ENCODE data around the gene GREM2. TPM values are rescaled to one million over a fixed set of nuclear protein-coding genes. Genes with fewer than 3 reads are reported as not detected.

GREM2 gene
- total RNA-seq, 1 donor from 2014 or later = 0.48 TPM

DNA sequence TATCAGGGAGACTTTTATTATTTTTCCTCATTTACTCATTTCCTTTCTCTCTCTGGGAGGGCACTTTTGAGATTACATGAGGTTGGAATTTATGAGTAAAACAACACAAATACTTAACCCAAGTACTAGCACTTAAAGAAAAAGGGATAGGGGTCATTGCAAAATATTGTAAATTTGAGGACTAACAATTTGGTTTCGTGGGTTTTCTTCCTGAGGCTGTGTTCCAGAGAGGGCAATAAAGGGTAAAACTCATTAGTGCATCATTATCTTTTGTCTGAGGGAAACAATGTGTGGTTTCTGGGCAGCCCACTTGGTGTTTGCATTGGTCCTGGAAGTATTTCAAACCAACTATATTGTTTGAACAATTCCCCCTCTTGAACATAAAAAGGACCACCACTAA lies 96.5 kb downstream of the GREM2 start:
- H3K27ac Mint-ChIP-seq = no peak overlapping the region
- TF ChIP-seq, protein P1, sequence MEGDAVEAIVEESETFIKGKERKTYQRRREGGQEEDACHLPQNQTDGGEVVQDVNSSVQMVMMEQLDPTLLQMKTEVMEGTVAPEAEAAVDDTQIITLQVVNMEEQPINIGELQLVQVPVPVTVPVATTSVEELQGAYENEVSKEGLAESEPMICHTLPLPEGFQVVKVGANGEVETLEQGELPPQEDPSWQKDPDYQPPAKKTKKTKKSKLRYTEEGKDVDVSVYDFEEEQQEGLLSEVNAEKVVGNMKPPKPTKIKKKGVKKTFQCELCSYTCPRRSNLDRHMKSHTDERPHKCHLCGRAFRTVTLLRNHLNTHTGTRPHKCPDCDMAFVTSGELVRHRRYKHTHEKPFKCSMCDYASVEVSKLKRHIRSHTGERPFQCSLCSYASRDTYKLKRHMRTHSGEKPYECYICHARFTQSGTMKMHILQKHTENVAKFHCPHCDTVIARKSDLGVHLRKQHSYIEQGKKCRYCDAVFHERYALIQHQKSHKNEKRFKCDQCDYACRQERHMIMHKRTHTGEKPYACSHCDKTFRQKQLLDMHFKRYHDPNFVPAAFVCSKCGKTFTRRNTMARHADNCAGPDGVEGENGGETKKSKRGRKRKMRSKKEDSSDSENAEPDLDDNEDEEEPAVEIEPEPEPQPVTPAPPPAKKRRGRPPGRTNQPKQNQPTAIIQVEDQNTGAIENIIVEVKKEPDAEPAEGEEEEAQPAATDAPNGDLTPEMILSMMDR (IDR thresholded peaks at IDR 0.05; ENCODE audit: unreplicated experiment) = no peak
- H3K9me3 Mint-ChIP-seq (ENCODE audit: low read depth) = peaks cover 4% of the 10 kb centered on the region
- no peaks in the 10 kb centered on the region for H3K36me3 Mint-ChIP-seq (ENCODE audit: insufficient read depth)
- no peak overlapping the region for H3K4me3 Mint-ChIP-seq (ENCODE audit: low read depth)
- DNase-seq (ENCODE audit: low spot score, unreplicated experiment) = no peak
- H3K27me3 Mint-ChIP-seq = peaks cover 2% of the 10 kb centered on the region
- H3K4me1 Mint-ChIP-seq (ENCODE audit: low read depth) = peaks cover 7% of the 10 kb centered on the region

DNA sequence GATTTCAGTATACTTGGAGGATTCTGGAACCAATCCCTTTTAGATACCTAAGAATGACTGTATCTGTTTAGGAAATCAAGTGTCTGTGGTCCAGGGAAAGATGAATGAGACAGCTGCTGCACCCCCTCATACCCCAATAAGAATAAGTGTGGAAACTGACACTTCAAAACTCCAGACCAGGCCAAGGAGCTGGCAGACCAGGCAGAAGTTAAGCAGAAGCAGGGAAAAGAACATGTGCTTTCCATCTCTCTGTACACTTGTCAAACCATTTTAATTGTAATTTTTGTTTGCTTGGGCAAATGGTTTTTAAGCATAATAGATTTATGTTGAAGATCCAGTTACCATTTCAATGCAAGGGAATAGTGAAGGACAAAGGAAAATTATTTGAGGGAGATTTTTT lies 100.2 kb downstream of the GREM2 start:
- Mint-ChIP-seq H3K36me3 (ENCODE audit: insufficient read depth) (no peaks in the 10 kb centered on the region), H3K4me3 (ENCODE audit: low read depth) (no peak overlapping the region), H3K27ac (no peak overlapping the region), H3K27me3 (peaks cover 4% of the 10 kb centered on the region), H3K9me3 (ENCODE audit: low read depth) (peaks cover 7% of the 10 kb centered on the region), H3K4me1 (ENCODE audit: low read depth) (peaks cover 7% of the 10 kb centered on the region)
- no peak for DNase-seq (ENCODE audit: low spot score, unreplicated experiment)
- TF ChIP-seq, protein P1 (IDR thresholded peaks at IDR 0.05; ENCODE audit: unreplicated experiment) = no peak

DNA sequence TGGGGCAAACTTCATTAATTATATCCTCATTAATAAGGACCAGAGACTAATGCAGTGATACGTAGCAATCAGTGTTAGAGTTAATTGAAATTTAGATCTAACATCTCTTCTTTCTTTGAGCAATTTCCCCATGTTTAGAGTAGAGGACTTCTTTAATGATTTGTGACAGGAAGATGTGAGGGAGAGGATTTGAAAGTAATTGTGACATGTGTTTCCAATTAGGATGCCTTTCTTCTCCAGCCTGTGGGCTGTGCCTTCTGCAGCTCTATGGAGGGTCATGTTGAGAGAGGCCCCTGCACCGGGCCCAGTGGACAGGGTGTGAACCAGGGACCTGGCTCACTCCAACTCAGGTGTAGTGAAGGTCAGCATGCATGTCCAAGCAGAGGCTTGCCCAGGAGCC lies 103.0 kb downstream of the GREM2 start:
- no peak for DNase-seq (ENCODE audit: low spot score, unreplicated experiment)
- Mint-ChIP-seq H3K4me1 (ENCODE audit: low read depth) (peaks cover 9% of the 10 kb centered on the region), H3K9me3 (ENCODE audit: low read depth) (peaks cover 7% of the 10 kb centered on the region), H3K36me3 (ENCODE audit: insufficient read depth) (no peaks in the 10 kb centered on the region), H3K27ac (no peak overlapping the region), H3K4me3 (ENCODE audit: low read depth) (no peak overlapping the region), H3K27me3 (peaks cover 4% of the 10 kb centered on the region)
- TF ChIP-seq, protein P1 (IDR thresholded peaks at IDR 0.05; ENCODE audit: unreplicated experiment) = no peak

DNA sequence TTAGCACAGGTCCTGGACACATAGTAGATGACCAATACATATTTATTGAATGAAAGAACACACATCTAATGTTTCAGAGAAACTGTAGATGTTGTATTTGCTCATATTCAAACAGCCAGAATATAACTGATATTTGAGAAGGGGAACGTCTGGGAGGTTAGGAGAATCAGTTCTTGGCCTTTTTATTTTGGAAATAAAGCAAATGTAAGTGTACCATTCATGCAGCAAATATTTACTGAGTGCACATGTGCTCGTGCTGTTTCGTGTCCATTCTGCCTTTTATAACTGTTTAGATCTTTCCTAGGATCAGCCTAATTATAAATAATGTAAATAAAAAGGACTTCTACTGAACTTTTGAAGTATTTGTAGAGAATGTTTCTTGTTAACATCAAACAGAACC lies 103.8 kb downstream of the GREM2 start:
- TF ChIP-seq, protein P1 (IDR thresholded peaks at IDR 0.05; ENCODE audit: unreplicated experiment) = no peak
- no peak for DNase-seq (ENCODE audit: low spot score, unreplicated experiment)
- H3K4me3 Mint-ChIP-seq (ENCODE audit: low read depth) = no peak overlapping the region
- H3K27ac Mint-ChIP-seq = no peak overlapping the region
- H3K9me3 Mint-ChIP-seq (ENCODE audit: low read depth) = peaks cover 3% of the 10 kb centered on the region
- peaks cover 9% of the 10 kb centered on the region for H3K4me1 Mint-ChIP-seq (ENCODE audit: low read depth)
- peaks cover 4% of the 10 kb centered on the region for H3K27me3 Mint-ChIP-seq
- H3K36me3 Mint-ChIP-seq (ENCODE audit: insufficient read depth) = no peaks in the 10 kb centered on the region

DNA sequence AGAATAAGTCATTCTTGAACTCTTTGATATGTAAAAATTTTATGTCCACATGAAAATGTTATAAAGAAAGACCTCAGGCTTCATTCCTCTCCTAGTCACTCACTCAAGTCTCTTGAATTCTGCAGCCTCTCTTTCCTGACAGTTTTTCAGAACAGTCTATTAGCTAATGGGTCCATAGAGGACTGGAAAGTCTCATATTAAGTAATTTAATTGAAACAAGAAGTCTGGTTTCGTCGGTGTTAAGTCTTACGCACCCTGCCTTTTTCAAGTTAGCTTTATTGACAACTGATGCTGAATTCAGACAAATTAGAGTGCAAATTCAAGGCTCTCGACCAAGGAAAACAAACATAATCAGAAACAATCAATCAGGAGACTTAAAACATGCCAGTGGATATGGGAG lies 105.8 kb downstream of the GREM2 start:
- Mint-ChIP-seq H3K36me3 (ENCODE audit: insufficient read depth) (no peaks in the 10 kb centered on the region), H3K4me1 (ENCODE audit: low read depth) (peaks cover 9% of the 10 kb centered on the region), H3K4me3 (ENCODE audit: low read depth) (no peak overlapping the region), H3K27me3 (peaks cover 4% of the 10 kb centered on the region), H3K27ac (no peak overlapping the region), H3K9me3 (ENCODE audit: low read depth) (peaks cover 3% of the 10 kb centered on the region)
- TF ChIP-seq, protein P1 (IDR thresholded peaks at IDR 0.05; ENCODE audit: unreplicated experiment) = no peak
- DNase-seq (ENCODE audit: low spot score, unreplicated experiment) = no peak

Data from progenitor cell of endocrine pancreas (in vitro differentiated cells).